ENCODE results near the gene PGK1.

GRCh38 chrX:78123190-78123589 is 19.1 kb downstream of the PGK1 start:
- TF ChIP-seq CTCF (IDR thresholded peaks at IDR 0.05) (no peak), POLR2AphosphoS5 (IDR thresholded peaks at IDR 0.05) (no peak), EP300 (IDR thresholded peaks at IDR 0.05) (no peak)
